Endodermal cell (in vitro differentiated cells): ENCODE data around the gene DCAKD. TPM values are rescaled to one million over a fixed set of nuclear protein-coding genes. Genes with fewer than 3 reads are reported as not detected.
A peak's percentile ranks its signal among the peaks of the same experiment; 100 is the strongest.

Experiments used
- DNase-seq: peaks from one replicate; pipeline ENCODE4 v3.0.0-alpha.2; 2017
- H3K27ac ChIP-seq: 2 replicates; pipeline ENCODE4 v1.5.1; 2013; ENCODE audit warnings: mild to moderate bottlenecking, low read depth, low read length, moderate library complexity
- H3K27me3 ChIP-seq: 2 replicates; pipeline ENCODE4 v1.6.1; 2013; ENCODE audit warnings: mild to moderate bottlenecking, low read length, moderate library complexity; ENCODE audit not compliant: insufficient read depth, control insufficient read depth, poor library complexity, severe bottlenecking
- H3K36me3 ChIP-seq: 2 replicates; pipeline ENCODE4 v1.7.0; 2013; ENCODE audit warnings: mild to moderate bottlenecking, low read length, moderate library complexity; ENCODE audit not compliant: control insufficient read depth, insufficient read depth
- H3K4me1 ChIP-seq: one replicate; pipeline ENCODE4 v1.7.0; 2013; ENCODE audit warnings: low read length; ENCODE audit not compliant: control insufficient read depth, insufficient read depth
- H3K4me3 ChIP-seq: 2 replicates; pipeline ENCODE4 v1.5.1; 2013; ENCODE audit warnings: mild to moderate bottlenecking, low read length, moderate library complexity
- H3K9ac ChIP-seq: 2 replicates; pipeline ENCODE4 v1.6.1; 2013; ENCODE audit warnings: mild to moderate bottlenecking, low read length, moderate library complexity; ENCODE audit not compliant: poor library complexity, severe bottlenecking; ENCODE audit errors: extremely low read depth
- H3K9me3 ChIP-seq: 2 replicates; pipeline ENCODE4 v1.6.1; 2013; ENCODE audit warnings: mild to moderate bottlenecking, low read length, moderate library complexity; ENCODE audit not compliant: control insufficient read depth
- H3K27ac Mint-ChIP-seq: 2 replicates; pipeline ENCODE4 v1.8.0; 2020; ENCODE audit warnings: mixed read lengths
- H3K27me3 Mint-ChIP-seq: 2 replicates; pipeline ENCODE4 v1.8.0; 2021; ENCODE audit warnings: mild to moderate bottlenecking, mixed read lengths; ENCODE audit not compliant: insufficient read depth
- H3K36me3 Mint-ChIP-seq: 2 replicates; pipeline ENCODE4 v1.8.0; 2020; ENCODE audit warnings: low read depth, mixed read lengths
- H3K4me1 Mint-ChIP-seq: 2 replicates; pipeline ENCODE4 v1.8.0; 2020; ENCODE audit warnings: mixed read lengths
- H3K4me3 Mint-ChIP-seq: 2 replicates; pipeline ENCODE4 v1.8.0; 2020; ENCODE audit warnings: mild to moderate bottlenecking, moderate library complexity, mixed read lengths
- H3K9me3 Mint-ChIP-seq: 2 replicates; pipeline ENCODE4 v1.8.0; 2020; ENCODE audit warnings: mild to moderate bottlenecking, mixed read lengths
- CTCF ChIP-seq: fragments of 200-600 bp; sonication (generic); conservative IDR thresholded peaks from 2 replicates; pipeline ENCODE4 v1.5.0; 2021; ENCODE audit warnings: antibody characterized with exemption, mild to moderate bottlenecking
- WGBS, 2 experiments: methylation state at CpG; one replicate each; pipeline versions ENCODE4 v1.1.5 to v1.1.7; 2013; ENCODE audit warnings: missing lambda C conversion rate in 2 of 2, mixed read lengths in 1 of 2; ENCODE audit not compliant: insufficient coverage in 1 of 2, insufficient read length in 1 of 2; 5-methylcytosine and 5-hydroxymethylcytosine counted together
- total RNA-seq, 2 donors: library from RNA; stranded (reverse); fragmentation: NEBNext Ultra II Directional in 1 of 2; extraction: Animal tissue kit (Norgen Biotek cat#: 25700) in 1 of 2; gene quantifications; 2 replicates in 1 of 2; 3 replicates in 1 of 2; pipeline ENCODE4 v1.2.1, GENCODE V29; 2021

Gene DCAKD
- total RNA-seq, 2 donors from 2014 or later = 54.5 to 69.4 TPM

GRCh38 chr17:44976206-44976605 lies 75.2 kb downstream of the DCAKD start:
- Mint-ChIP-seq H3K27ac (no peak overlapping the region), H3K4me1 (peaks cover 9% of the 10 kb centered on the region), H3K9me3 (no peaks in the 10 kb centered on the region), H3K36me3 (no peaks in the 10 kb centered on the region), H3K27me3 (peaks cover 32% of the 10 kb centered on the region), H3K4me3 (no peak overlapping the region)
- DNase-seq = peak; percentile 64
- no peak for TF ChIP-seq CTCF
- 75 to 84% methylated on average over 6 to 13 of the region's 13 CpGs for whole genome bisulfite sequencing, 2 experiments
- H3K9me3 ChIP-seq = no peaks in the 10 kb centered on the region
- H3K4me1 ChIP-seq = peaks cover 3% of the 10 kb centered on the region
- no peak overlapping the region for H3K4me3 ChIP-seq
- H3K27ac ChIP-seq = no peak overlapping the region
- peaks cover 3% of the 10 kb centered on the region for H3K27me3 ChIP-seq
- no peak overlapping the region for H3K9ac ChIP-seq
- H3K36me3 ChIP-seq = no peaks in the 10 kb centered on the region

Other genes with a start within 250 kb of the DCAKD start
- gene GJC1, start 221.3 kb downstream of the DCAKD start, total RNA-seq = 100 to 1,000 TPM in 1 of 2 donors, 10 to 100 TPM in 1; 81.9 to 108 TPM
- gene HIGD1B, start 203.7 kb downstream of the DCAKD start, total RNA-seq = not detected
- 100 to 1,000 TPM; 145 to 171 TPM for gene EFTUD2, start 152.2 kb downstream of the DCAKD start, total RNA-seq
- gene GFAP, start 136.1 kb downstream of the DCAKD start, total RNA-seq = under 1 TPM in 1 of 2 donors, not detected in 1; 0.35 TPM
- 10 to 100 TPM; 43.5 to 64.7 TPM for gene KIF18B, start 103.9 kb downstream of the DCAKD start, total RNA-seq
- gene C1QL1, start 83.3 kb downstream of the DCAKD start, total RNA-seq = 1 to 10 TPM; 1.4 to 2.7 TPM
- 100 to 1,000 TPM; 122 to 136 TPM for gene NMT1, start 9.7 kb upstream of the DCAKD start, total RNA-seq
- 10 to 100 TPM; 34.8 to 42.9 TPM for gene PLCD3, start 80.9 kb upstream of the DCAKD start, total RNA-seq
- gene ACBD4, start 84.1 kb upstream of the DCAKD start, total RNA-seq = 10 to 100 TPM; 17.4 to 19.5 TPM
- gene HEXIM1, start 96.8 kb upstream of the DCAKD start, total RNA-seq = 10 to 100 TPM; 37.0 to 39.2 TPM
- gene HEXIM2, start 110.2 kb upstream of the DCAKD start, total RNA-seq = 10 to 100 TPM; 12.9 to 13.1 TPM
- gene FMNL1, start 170.3 kb upstream of the DCAKD start, total RNA-seq = 1 to 10 TPM; 3.5 to 4.5 TPM
- gene SPATA32, start 210.5 kb upstream of the DCAKD start, total RNA-seq = under 1 TPM in 1 of 2 donors, not detected in 1; 0.18 TPM